Erythroblast (primary cell): ENCODE data around the gene SP3.

ENCODE experiments used
- GATA1 ChIP-seq: IDR thresholded peaks from 2 replicates; pipeline ENCODE4 v1.6.1; 2011; ENCODE audit warnings: low read depth, mild to moderate bottlenecking, control low read depth, low read length, moderate library complexity
- POLR2A ChIP-seq: IDR thresholded peaks from 2 replicates; pipeline ENCODE4 v1.6.1; 2011; ENCODE audit warnings: mild to moderate bottlenecking, low read length

DNA sequence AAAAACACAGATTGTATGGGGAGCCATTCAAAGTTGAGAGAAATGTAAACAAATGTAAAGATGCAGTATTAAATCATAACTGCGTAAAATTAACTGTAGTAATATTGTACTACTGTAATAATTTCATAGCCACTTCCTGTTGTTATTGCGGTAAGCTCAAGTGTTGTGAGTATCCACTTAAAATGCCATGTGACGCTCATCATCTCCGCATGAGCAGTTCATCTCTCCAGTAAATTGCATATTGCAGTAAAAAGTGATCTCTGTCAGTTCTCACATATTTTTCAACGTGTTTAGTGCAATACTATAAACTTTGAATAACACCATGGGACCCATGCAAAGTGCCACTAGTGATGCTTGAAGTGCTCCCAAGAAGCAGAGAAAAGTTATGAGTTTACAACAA is 41.8 kb upstream of the SP3 start:
- no peak for TF ChIP-seq POLR2A
- no peak for TF ChIP-seq GATA1
